Caco-2 (cell line): ENCODE results near the gene MINAR1. TPM values are rescaled to one million over a fixed set of nuclear protein-coding genes. Genes with fewer than 3 reads are reported as not detected.

Experiments used
- BruUV-seq: library from RNA; stranded (reverse); fragments of 400-500 nt; replicated peaks from 2 replicates; lab custom pipeline; 2021; lab: Mats Ljungman, UMichigan
- CTCF ChIA-PET: fragments of 300-600 bp; sonication (Branson Sonifier 250); formaldehyde crosslinking; loops from one replicate; lab custom pipeline; 2022; ENCODE audit warnings: antibody characterized with exemption; lab: Charles Lee
- POLR2A ChIA-PET: fragments of 300-600 bp; sonication (Branson Sonifier 250); formaldehyde crosslinking; loops from one replicate; lab custom pipeline; 2022; ENCODE audit warnings: antibody characterized with exemption; lab: Charles Lee
- DNase-seq, 2 experiments: peaks; one replicate each; pipeline versions ENCODE4 v3.0.0 to v3.0.0-alpha.2; 2020 to 2022
- H3K27me3 ChIP-seq: replicated peaks from 2 replicates; pipeline ENCODE4 v1.6.0; 2011; ENCODE audit warnings: low read length; ENCODE audit not compliant: control insufficient read depth, insufficient read depth
- H3K36me3 ChIP-seq: 2 replicates; pipeline ENCODE4 v1.5.1; 2011; ENCODE audit warnings: low read length; ENCODE audit not compliant: control insufficient read depth, insufficient read depth
- H3K4me1 ChIP-seq: fragments of 250-450 bp; sonication (Bioruptor Pico); 2 replicates; pipeline ENCODE4 v1.5.1; 2020; ENCODE audit warnings: mild to moderate bottlenecking
- H3K4me3 ChIP-seq: 2 replicates; pipeline ENCODE4 v1.5.1; 2011; ENCODE audit warnings: low read depth, mild to moderate bottlenecking, control low read depth, low read length
- H3K9me3 ChIP-seq: fragments of 250-450 bp; sonication (Bioruptor Pico); 2 replicates; pipeline ENCODE4 v1.5.1; 2020; ENCODE audit warnings: mild to moderate bottlenecking, moderate library complexity
- H3K27ac Mint-ChIP-seq: one replicate; pipeline ENCODE4 v1.8.0; 2022; ENCODE audit warnings: mixed read lengths; ENCODE audit not compliant: unreplicated experiment
- H3K27me3 Mint-ChIP-seq: one replicate; pipeline ENCODE4 v1.8.0; 2022; ENCODE audit warnings: mixed read lengths; ENCODE audit not compliant: insufficient read depth, unreplicated experiment
- H3K36me3 Mint-ChIP-seq: one replicate; pipeline ENCODE4 v1.8.0; 2022; ENCODE audit warnings: mild to moderate bottlenecking, mixed read lengths; ENCODE audit not compliant: insufficient read depth, unreplicated experiment
- H3K4me1 Mint-ChIP-seq: one replicate; pipeline ENCODE4 v1.8.0; 2022; ENCODE audit warnings: low read depth, mixed read lengths; ENCODE audit not compliant: unreplicated experiment
- H3K4me3 Mint-ChIP-seq: one replicate; pipeline ENCODE4 v1.8.0; 2022; ENCODE audit warnings: mild to moderate bottlenecking, moderate library complexity, mixed read lengths; ENCODE audit not compliant: unreplicated experiment
- H3K9me3 Mint-ChIP-seq: one replicate; pipeline ENCODE4 v1.8.0; 2022; ENCODE audit warnings: mixed read lengths; ENCODE audit not compliant: unreplicated experiment
- intact Hi-C: fragments of 100-400 bp; cut with micrococcal nuclease; formaldehyde crosslinking; loops from one replicate; pipeline ENCODE4 v1.10.0; 2022; ENCODE audit not compliant: unreplicated experiment
- total RNA-seq: library from RNA; stranded (reverse); gene quantifications from 2 replicates; pipeline ENCODE4 v1.2.3, GENCODE V29; 2022
- TF ChIP-seq, protein P1 (sequence below), 2 experiments: fragments of 200-600 bp in 1 of 2; IDR thresholded peaks; 1 replicate in 1 of 2; 2 replicates in 1 of 2; pipeline versions ENCODE4 v1.5.1 to v1.8.0; 2011 to 2022; ENCODE audit warnings: antibody characterized with exemption in 1 of 2, control low read depth in 1 of 2, inconsistent platforms in 1 of 2, low read depth in 1 of 2, low read length in 1 of 2, mild to moderate bottlenecking in 1 of 2, moderate library complexity in 1 of 2; ENCODE audit not compliant: insufficient read depth in 1 of 2, severe bottlenecking in 1 of 2, unreplicated experiment in 1 of 2

The MINAR1 gene
- total RNA-seq, 1 experiment from 2014 or later = 0.34 TPM

DNA sequence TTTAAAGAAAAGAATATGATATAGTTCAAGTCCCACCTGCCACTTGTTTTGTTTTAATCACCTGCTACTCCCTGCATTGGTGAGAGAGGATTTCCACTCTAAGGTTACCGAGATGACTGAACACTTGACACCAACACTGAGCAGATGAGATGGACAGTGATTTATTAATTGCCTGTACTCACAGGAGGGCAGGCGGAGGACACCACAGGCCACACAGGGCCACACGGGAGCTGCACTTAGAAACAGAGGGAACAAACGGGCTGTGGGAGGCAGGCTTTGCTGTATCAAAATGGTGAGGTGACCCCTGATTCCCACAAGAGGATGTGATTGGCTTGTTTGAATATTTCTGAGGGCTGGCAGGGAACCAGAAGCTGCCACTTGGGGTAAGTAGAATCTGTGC is 10.8 kb downstream of the MINAR1 start:
- CTCF ChIA-PET = no interaction called here
- no peaks in the 10 kb centered on the region for H3K36me3 Mint-ChIP-seq

DNA sequence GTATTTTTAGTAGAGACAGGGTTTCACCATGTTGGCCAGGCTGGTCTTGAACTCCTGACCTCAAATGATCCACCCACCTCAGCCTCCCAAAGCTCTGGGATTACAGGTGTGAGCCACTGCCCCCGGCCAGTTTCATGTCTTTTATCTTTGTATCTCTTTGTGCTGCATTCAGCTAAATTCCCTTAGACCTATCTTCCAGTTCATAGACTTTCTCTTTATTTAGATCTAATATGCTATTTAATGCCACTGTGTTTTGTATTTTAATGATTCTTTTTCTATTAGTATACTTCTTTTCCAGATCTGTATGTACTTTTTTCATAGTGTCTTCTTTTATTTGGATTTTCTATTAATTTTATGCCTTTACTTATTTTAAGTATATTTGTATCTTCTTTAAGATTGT is 14.9 kb downstream of the MINAR1 start:
- DNase-seq = no peak
- peaks cover 10% of the 10 kb centered on the region for H3K9me3 Mint-ChIP-seq
- no peaks in the 10 kb centered on the region for H3K4me1 ChIP-seq
- intact Hi-C loops = no loop called here
- no peaks in the 10 kb centered on the region for H3K9me3 ChIP-seq
- POLR2A ChIA-PET = no interaction called here
- no TSS peak for BruUV-seq
- no peak overlapping the region for H3K4me3 ChIP-seq
- no peaks in the 10 kb centered on the region for H3K4me1 Mint-ChIP-seq
- TF ChIP-seq, protein P1, sequence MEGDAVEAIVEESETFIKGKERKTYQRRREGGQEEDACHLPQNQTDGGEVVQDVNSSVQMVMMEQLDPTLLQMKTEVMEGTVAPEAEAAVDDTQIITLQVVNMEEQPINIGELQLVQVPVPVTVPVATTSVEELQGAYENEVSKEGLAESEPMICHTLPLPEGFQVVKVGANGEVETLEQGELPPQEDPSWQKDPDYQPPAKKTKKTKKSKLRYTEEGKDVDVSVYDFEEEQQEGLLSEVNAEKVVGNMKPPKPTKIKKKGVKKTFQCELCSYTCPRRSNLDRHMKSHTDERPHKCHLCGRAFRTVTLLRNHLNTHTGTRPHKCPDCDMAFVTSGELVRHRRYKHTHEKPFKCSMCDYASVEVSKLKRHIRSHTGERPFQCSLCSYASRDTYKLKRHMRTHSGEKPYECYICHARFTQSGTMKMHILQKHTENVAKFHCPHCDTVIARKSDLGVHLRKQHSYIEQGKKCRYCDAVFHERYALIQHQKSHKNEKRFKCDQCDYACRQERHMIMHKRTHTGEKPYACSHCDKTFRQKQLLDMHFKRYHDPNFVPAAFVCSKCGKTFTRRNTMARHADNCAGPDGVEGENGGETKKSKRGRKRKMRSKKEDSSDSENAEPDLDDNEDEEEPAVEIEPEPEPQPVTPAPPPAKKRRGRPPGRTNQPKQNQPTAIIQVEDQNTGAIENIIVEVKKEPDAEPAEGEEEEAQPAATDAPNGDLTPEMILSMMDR (IDR thresholded peaks at IDR 0.05; ENCODE audit: insufficient read depth in 1 of 2, low read depth in 1 of 2, low read length in 1 of 2, severe bottlenecking in 1 of 2, unreplicated experiment in 1 of 2) = no peak
- CTCF ChIA-PET = no interaction called here
- H3K4me3 Mint-ChIP-seq = no peak overlapping the region
- H3K36me3 ChIP-seq = no peaks in the 10 kb centered on the region
- H3K27me3 ChIP-seq = no peaks in the 10 kb centered on the region
- no peaks in the 10 kb centered on the region for H3K27me3 Mint-ChIP-seq
- no peaks in the 10 kb centered on the region for H3K36me3 Mint-ChIP-seq
- H3K27ac Mint-ChIP-seq = no peak overlapping the region

More for the DNA sequence above, 10.8 kb downstream of the MINAR1 start:
- Mint-ChIP-seq H3K27ac (no peak overlapping the region), H3K4me1 (no peaks in the 10 kb centered on the region), H3K9me3 (peaks cover 10% of the 10 kb centered on the region), H3K4me3 (no peak overlapping the region), H3K27me3 (no peaks in the 10 kb centered on the region)
- no peaks in the 10 kb centered on the region for H3K4me1 ChIP-seq
- H3K9me3 ChIP-seq = no peaks in the 10 kb centered on the region
- H3K36me3 ChIP-seq = no peaks in the 10 kb centered on the region
- H3K4me3 ChIP-seq = no peak overlapping the region
- H3K27me3 ChIP-seq = no peaks in the 10 kb centered on the region
- BruUV-seq = no TSS peak
- intact Hi-C loops = no loop called here
- no peak for DNase-seq
- TF ChIP-seq, protein P1 (IDR thresholded peaks at IDR 0.05; ENCODE audit: insufficient read depth in 1 of 2, low read depth in 1 of 2, low read length in 1 of 2, severe bottlenecking in 1 of 2, unreplicated experiment in 1 of 2) = no peak
- POLR2A ChIA-PET = no interaction called here

DNA sequence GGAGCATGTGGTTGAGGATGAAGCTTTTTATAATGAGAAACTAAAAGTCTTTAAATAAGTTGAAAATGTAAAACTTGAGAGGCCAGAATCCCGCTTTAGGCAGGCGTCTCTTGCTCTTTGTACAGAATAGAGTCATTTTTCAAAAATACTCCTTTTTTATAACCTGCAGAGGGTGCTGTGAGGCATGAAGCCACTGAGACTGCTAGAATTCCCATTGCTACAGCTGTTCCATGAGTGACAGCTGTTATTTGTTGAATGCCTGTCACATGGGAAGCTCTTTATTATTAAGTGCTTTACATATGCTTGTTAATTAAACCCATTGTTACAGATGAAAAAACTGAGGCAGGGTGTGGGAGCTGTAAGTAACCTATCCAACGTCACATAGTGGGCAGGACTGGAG is 18.5 kb downstream of the MINAR1 start:
- no TSS peak for BruUV-seq
- Histone ChIP-seq H3K27me3 (no peaks in the 10 kb centered on the region), H3K36me3 (no peaks in the 10 kb centered on the region), H3K9me3 (no peaks in the 10 kb centered on the region), H3K4me1 (no peaks in the 10 kb centered on the region), H3K4me3 (no peak overlapping the region)
- CTCF ChIA-PET = interaction anchor here (0.6 to 1.1 kb wide), 2 partner anchors 145 to 543 kb away, joined by 3 to 6 read pairs; no protein-coding TSS in a partner anchor
- TF ChIP-seq, protein P1 (IDR thresholded peaks at IDR 0.05; ENCODE audit: insufficient read depth in 1 of 2, low read depth in 1 of 2, low read length in 1 of 2, severe bottlenecking in 1 of 2, unreplicated experiment in 1 of 2) = peak in 1 of 2 experiments; percentile 13
- Mint-ChIP-seq H3K4me3 (no peak overlapping the region), H3K27ac (no peak overlapping the region), H3K27me3 (no peaks in the 10 kb centered on the region), H3K9me3 (peaks cover 7% of the 10 kb centered on the region), H3K4me1 (no peaks in the 10 kb centered on the region), H3K36me3 (no peaks in the 10 kb centered on the region)
- no peak for DNase-seq
- POLR2A ChIA-PET = no interaction called here
- intact Hi-C loops = loop anchor here (1.0 kb wide), 1 partner anchor 146 kb away; no protein-coding TSS in a partner anchor
